ENCODE results near the gene APOBEC3A.

Gene APOBEC3A

DNA sequence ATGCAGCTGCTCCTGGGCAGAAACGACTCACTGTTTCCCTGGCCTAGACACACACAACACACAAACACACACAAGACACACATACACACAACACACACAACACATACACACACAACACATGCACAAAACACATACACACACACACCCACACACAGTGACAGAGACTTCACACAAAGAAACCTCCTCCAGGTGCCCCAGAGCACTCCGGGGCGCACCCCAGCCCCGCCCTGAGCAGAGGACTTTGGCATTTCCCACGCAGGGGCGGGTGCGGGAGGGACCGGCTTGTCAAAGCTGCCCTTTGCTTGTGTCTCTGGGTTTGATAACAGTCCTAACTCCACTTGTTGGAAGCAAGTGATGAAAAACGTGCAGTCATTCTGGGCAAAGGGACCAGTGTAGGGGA is 6.5 kb downstream of the APOBEC3A start:
- TF ChIP-seq, protein P1, sequence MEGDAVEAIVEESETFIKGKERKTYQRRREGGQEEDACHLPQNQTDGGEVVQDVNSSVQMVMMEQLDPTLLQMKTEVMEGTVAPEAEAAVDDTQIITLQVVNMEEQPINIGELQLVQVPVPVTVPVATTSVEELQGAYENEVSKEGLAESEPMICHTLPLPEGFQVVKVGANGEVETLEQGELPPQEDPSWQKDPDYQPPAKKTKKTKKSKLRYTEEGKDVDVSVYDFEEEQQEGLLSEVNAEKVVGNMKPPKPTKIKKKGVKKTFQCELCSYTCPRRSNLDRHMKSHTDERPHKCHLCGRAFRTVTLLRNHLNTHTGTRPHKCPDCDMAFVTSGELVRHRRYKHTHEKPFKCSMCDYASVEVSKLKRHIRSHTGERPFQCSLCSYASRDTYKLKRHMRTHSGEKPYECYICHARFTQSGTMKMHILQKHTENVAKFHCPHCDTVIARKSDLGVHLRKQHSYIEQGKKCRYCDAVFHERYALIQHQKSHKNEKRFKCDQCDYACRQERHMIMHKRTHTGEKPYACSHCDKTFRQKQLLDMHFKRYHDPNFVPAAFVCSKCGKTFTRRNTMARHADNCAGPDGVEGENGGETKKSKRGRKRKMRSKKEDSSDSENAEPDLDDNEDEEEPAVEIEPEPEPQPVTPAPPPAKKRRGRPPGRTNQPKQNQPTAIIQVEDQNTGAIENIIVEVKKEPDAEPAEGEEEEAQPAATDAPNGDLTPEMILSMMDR (IDR thresholded peaks at IDR 0.05; ENCODE audit: control extremely low read depth, extremely low read depth, low read depth, missing control alignments): no peak
- no peak for DNase-seq (ENCODE audit: extremely low spot score)
- POLR2A ChIA-PET: no interaction called here
- CTCF ChIA-PET: no interaction called here

DNA sequence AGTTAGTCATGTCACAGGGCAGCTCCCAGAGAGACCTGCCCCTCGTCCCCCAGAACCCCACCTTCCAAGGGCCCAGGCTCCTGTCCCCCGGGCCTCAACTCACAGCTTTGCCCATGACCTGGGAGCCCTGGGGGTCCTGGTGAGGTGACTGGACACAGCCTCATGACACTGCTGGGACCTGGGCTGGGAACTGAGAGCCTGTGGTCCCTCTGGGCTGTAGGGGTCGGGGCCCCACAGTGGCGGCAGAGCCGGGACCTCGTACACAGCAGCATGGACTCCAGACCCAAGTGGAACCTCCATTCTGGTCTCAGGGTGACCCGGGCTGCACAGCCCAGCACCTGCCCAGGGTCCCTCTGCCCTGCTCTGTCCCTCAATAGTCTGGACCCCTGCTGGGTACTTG is 6.9 kb downstream of the APOBEC3A start:
- CTCF ChIA-PET: no interaction called here
- POLR2A ChIA-PET: no interaction called here
- no peak for DNase-seq (ENCODE audit: extremely low spot score)
- TF ChIP-seq, protein P1 (IDR thresholded peaks at IDR 0.05; ENCODE audit: control extremely low read depth, extremely low read depth, low read depth, missing control alignments): no peak

DNA sequence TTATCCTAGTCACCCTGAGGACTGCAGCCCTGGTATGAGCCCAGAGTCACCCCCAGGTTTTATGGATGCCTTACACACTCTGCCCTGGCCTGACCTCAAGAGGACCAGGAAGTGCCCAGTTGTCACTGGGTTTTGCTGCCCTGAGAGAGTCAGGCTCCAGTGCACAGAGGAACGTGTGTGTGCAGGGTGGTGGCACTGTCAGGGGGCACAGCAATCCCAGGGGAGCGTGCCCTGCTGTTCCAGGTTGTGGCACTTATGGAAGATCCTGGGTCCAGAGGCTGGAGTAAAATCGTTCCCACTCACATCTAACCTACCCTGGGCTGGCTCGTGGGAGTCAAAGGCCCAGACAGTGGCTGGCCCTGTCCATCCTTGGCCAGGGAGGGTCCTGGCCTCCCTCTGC is 7.6 kb downstream of the APOBEC3A start:
- TF ChIP-seq, protein P1 (IDR thresholded peaks at IDR 0.05; ENCODE audit: control extremely low read depth, extremely low read depth, low read depth, missing control alignments): no peak
- POLR2A ChIA-PET: no interaction called here
- no peak for DNase-seq (ENCODE audit: extremely low spot score)
- CTCF ChIA-PET: no interaction called here

DNA sequence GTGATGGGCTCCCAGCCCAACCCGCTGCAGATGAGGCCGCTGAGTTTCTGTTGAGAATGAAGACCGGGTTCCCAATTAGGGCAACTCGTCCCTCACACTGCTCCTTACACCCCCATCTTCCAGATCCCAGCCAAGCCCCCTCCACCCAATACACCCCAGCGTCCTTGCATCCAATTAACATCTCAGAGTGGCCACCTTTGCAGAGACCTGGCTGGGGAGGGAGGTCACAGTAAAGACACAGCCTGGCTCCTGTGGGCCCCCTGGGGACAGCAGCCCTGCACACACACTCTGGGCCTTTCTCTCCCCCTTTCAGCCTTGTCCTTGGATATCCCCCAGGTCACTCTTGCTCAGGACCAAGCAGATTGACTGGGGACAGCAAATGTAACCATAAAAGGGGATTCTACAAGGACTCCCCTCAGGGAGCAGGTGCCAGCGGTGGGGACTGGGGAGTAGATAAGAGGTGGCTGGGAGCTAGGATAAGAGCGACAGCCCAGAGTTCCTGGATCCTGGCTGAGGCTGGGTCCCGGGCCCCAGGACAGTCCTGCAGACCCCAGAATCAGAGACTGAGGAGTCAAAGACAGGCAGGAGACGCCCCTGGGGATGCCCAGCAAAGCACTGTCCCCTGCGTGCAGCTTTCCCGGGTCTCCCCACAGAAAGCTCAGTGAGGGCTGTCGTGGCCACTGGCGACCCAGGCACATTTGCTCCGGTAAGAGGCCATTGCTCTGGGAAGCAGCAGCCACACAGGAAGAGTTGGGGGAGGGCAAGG is 8.4 kb downstream of the APOBEC3A start:
- no peak for DNase-seq (ENCODE audit: extremely low spot score)
- TF ChIP-seq, protein P1 (IDR thresholded peaks at IDR 0.05; ENCODE audit: control extremely low read depth, extremely low read depth, low read depth, missing control alignments): peak; percentile 7
- CTCF ChIA-PET: interaction anchor here (0.8 to 1.5 kb wide), 4 partner anchors 9 to 96 kb away, joined by 3 to 4 read pairs (median 4); partner anchors contain the start of gene APOBEC3B

DNA sequence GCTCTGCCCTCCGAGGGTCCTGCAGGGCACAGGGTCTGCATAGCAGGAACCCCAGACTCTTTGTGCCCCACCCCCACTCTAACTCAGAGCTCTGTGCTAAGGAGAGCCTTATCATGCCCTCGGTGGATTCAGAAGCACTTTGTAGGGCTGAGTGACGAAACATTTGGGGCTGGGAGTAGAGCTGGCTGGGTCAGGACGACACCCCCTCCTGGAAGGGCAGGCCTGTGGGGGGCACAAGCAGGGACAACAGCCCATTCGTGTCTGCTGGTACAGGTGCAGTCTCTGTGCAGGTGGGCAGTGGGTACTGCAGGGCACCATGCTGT is 8.9 kb downstream of the APOBEC3A start:
- TF ChIP-seq, protein P1 (IDR thresholded peaks at IDR 0.05; ENCODE audit: control extremely low read depth, extremely low read depth, low read depth, missing control alignments): no peak
- ChIA-PET CTCF (interaction anchor here (0.8 to 1.5 kb wide), 4 partner anchors 9 to 97 kb away, joined by 3 to 4 read pairs (median 4); partner anchors contain the start of gene APOBEC3B), POLR2A (no interaction called here)
- DNase-seq (ENCODE audit: extremely low spot score): no peak

More for the DNA sequence above, 8.4 kb downstream of the APOBEC3A start:
- POLR2A ChIA-PET: no interaction called here

DNA sequence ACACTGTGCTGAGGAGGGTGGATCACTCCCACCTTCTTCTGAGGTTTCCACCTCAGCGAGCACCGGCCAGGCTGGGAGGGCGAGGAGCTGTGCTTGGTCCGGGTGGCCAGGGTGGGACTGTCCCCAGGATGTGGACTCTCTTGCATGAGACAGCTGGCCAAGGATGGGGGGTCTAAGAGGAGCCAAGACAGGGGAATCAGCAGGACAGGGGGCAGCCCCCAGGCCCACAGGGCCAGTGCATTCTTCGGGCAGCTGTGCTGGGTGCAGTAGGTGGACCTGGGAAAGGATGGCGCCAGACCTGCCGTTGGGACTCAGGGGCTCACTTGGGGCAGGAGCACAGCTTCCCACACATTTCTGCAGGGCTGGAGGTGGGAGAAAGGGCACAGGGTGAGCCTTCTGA is 9.5 kb downstream of the APOBEC3A start:
- CTCF ChIA-PET: interaction anchor here (1.0 to 1.5 kb wide), 3 partner anchors 15 to 97 kb away, joined by 3 to 4 read pairs (median 4); partner anchors contain the start of gene APOBEC3B
- POLR2A ChIA-PET: no interaction called here
- TF ChIP-seq, protein P1 (IDR thresholded peaks at IDR 0.05; ENCODE audit: control extremely low read depth, extremely low read depth, low read depth, missing control alignments): no peak
- no peak for DNase-seq (ENCODE audit: extremely low spot score)

All from GM10248 (cell line).